ENCODE results near the gene SORCS2. TPM values are rescaled to one million over a fixed set of nuclear protein-coding genes. Genes with fewer than 3 reads are reported as not detected.
A peak's percentile ranks its signal among the peaks of the same experiment; 100 is the strongest.

SORCS2 gene
- total and polyA plus RNA-seq, 12 donors, result 0.67 to 15.5 (median 1.3) TPM

- intact Hi-C loops (cut with DNase I), result no loop called here
- Histone ChIP-seq H3K4me1 (replicated peaks in 1 of 2) (no peaks in the 10 kb centered on the region), H3K27ac (no peak overlapping the region), H3K4me3 (no peak overlapping the region), H3K27me3 (no peaks in the 10 kb centered on the region), H3K9me3 (replicated peaks in 1 of 3) (no peaks in the 10 kb centered on the region), H3K36me3 (replicated peaks in 1 of 2) (no peaks in the 10 kb centered on the region)
- WGBS, 4 donors, result 88 to 98% (median 94%) methylated on average over 14 to 20 of the region's 20 CpGs
- TF ChIP-seq POLR2A (IDR thresholded peaks at IDR 0.05) (no peak), CTCF (IDR thresholded peaks at IDR 0.05) (no peak)
- no peak for DNase-seq
Observed at GRCh38 chr4:7746351-7747061, 554.2 kb downstream of the SORCS2 start.

- DNase-seq, result peak in 5 of 7 donors; percentile 45 to 67 (median 47)
- no peaks in the 10 kb centered on the region for H3K4me1 ChIP-seq (replicated peaks in 1 of 2)
- no peak overlapping the region for H3K27ac ChIP-seq
- no peak overlapping the region for H3K4me3 ChIP-seq
- no peaks in the 10 kb centered on the region for H3K36me3 ChIP-seq (replicated peaks in 1 of 2)
- no peaks in the 10 kb centered on the region for H3K27me3 ChIP-seq
- TF ChIP-seq CTCF (IDR thresholded peaks at IDR 0.05), result no peak
- no peak for TF ChIP-seq POLR2A (IDR thresholded peaks at IDR 0.05)
- intact Hi-C loops (cut with DNase I), result no loop called here
- WGBS, 4 donors, result 60 to 91% (median 85%) methylated on average over 7 of the region's 7 CpGs
- no peaks in the 10 kb centered on the region for H3K9me3 ChIP-seq (replicated peaks in 1 of 3)
Observed at GRCh38 chr4:7747062-7747385, 554.7 kb downstream of the SORCS2 start.

- no peaks in the 10 kb centered on the region for H3K9me3 ChIP-seq (replicated peaks in 1 of 3)
- no peak overlapping the region for H3K27ac ChIP-seq
- no peaks in the 10 kb centered on the region for H3K4me1 ChIP-seq (replicated peaks in 1 of 2)
- no peak overlapping the region for H3K4me3 ChIP-seq
- 91 to 94% (median 92%) methylated on average over 11 of the region's 11 CpGs for WGBS, 4 donors
- TF ChIP-seq CTCF (IDR thresholded peaks at IDR 0.05) (no peak), POLR2A (IDR thresholded peaks at IDR 0.05) (no peak)
- DNase-seq, result no peak
- intact Hi-C loops (cut with DNase I), result no loop called here
- no peaks in the 10 kb centered on the region for H3K27me3 ChIP-seq
- no peaks in the 10 kb centered on the region for H3K36me3 ChIP-seq (replicated peaks in 1 of 2)
Observed at GRCh38 chr4:7747566-7747965, 555.2 kb downstream of the SORCS2 start.

- H3K27ac ChIP-seq, result no peak overlapping the region
- no peaks in the 10 kb centered on the region for H3K36me3 ChIP-seq (replicated peaks in 1 of 2)
- intact Hi-C loops (cut with DNase I), result no loop called here
- no peak for TF ChIP-seq POLR2A (IDR thresholded peaks at IDR 0.05)
- no peak for TF ChIP-seq CTCF (IDR thresholded peaks at IDR 0.05)
- H3K4me3 ChIP-seq, result no peak overlapping the region
- WGBS, 4 donors, result 77 to 82% (median 80%) methylated on average over 6 of the region's 6 CpGs
- no peaks in the 10 kb centered on the region for H3K27me3 ChIP-seq
- H3K9me3 ChIP-seq (replicated peaks in 1 of 3), result no peaks in the 10 kb centered on the region
- no peak for DNase-seq
- H3K4me1 ChIP-seq (replicated peaks in 1 of 2), result no peaks in the 10 kb centered on the region
Observed at GRCh38 chr4:7750523-7750922, 558.2 kb downstream of the SORCS2 start.
